ENCODE data around the gene B3GNT9.

Gene B3GNT9

GRCh38 chr16:67184995-67185650 is 34.3 kb upstream of the B3GNT9 start:
- DNase-seq (ENCODE audit: low spot score): peak; percentile 87
- TF ChIP-seq CTCF (IDR thresholded peaks at IDR 0.05; ENCODE audit: extremely low read depth, missing control alignments): peak; percentile 78

- DNase-seq (ENCODE audit: low spot score): peak; percentile 47
- no peak for TF ChIP-seq CTCF (IDR thresholded peaks at IDR 0.05; ENCODE audit: extremely low read depth, missing control alignments)
Observed at GRCh38 chr16:67184453-67184994, 33.7 kb upstream of the B3GNT9 start.

- no peak for TF ChIP-seq CTCF (IDR thresholded peaks at IDR 0.05; ENCODE audit: extremely low read depth, missing control alignments)
Observed at GRCh38 chr16:67183627-67184452, 33.0 kb upstream of the B3GNT9 start, which contains the start of gene MATCAP1. TSS of gene MATCAP1 (minus strand) at chr16:67183963. CDS start at chr16:67180610, 3,353 bp downstream.

GRCh38 chr16:67183284-67183626 is 32.5 kb upstream of the B3GNT9 start:
- no peak for TF ChIP-seq CTCF (IDR thresholded peaks at IDR 0.05; ENCODE audit: extremely low read depth, missing control alignments)
- no peak for DNase-seq (ENCODE audit: low spot score)

More at GRCh38 chr16:67183627-67184452, 33.0 kb upstream of the B3GNT9 start, which contains the start of gene MATCAP1:
- peak; percentile 100 for DNase-seq (ENCODE audit: low spot score)

GRCh38 chr16:67182288-67182687 is 31.5 kb upstream of the B3GNT9 start:
- no peak for TF ChIP-seq CTCF (IDR thresholded peaks at IDR 0.05; ENCODE audit: extremely low read depth, missing control alignments)
- no peak for DNase-seq (ENCODE audit: low spot score)

- DNase-seq (ENCODE audit: low spot score): no peak
- no peak for TF ChIP-seq CTCF (IDR thresholded peaks at IDR 0.05; ENCODE audit: extremely low read depth, missing control alignments)
Observed at GRCh38 chr16:67181346-67181745, 30.5 kb upstream of the B3GNT9 start.

GRCh38 chr16:67180166-67180565 is 29.4 kb upstream of the B3GNT9 start:
- no peak for DNase-seq (ENCODE audit: low spot score)
- no peak for TF ChIP-seq CTCF (IDR thresholded peaks at IDR 0.05; ENCODE audit: extremely low read depth, missing control alignments)
